ENCODE data around the gene KLRF2. TPM values are rescaled to one million over a fixed set of nuclear protein-coding genes. Genes with fewer than 3 reads are reported as not detected.

KLRF2 gene
- total RNA-seq, 6 experiments from 2014 or later: not detected

GRCh38 chr12:9900930-9901329 lies 19.6 kb downstream of the KLRF2 start:
- no peaks in the 10 kb centered on the region for H3K36me3 ChIP-seq
- H3K27me3 ChIP-seq: no peaks in the 10 kb centered on the region
- peak overlapping the region in 2 of 3 donors; percentile 11 to 36 for H3K27ac ChIP-seq
- 27% methylated on average over 2 of the region's 2 CpGs for WGBS (ENCODE audit: insufficient coverage, low coverage, low lambda C conversion rate, missing lambda C conversion rate)
- no peak overlapping the region for H3K4me3 ChIP-seq
- DNase-seq: no peak
- H3K4me1 ChIP-seq: peaks cover 0 to 19% (median 7%) of the 10 kb centered on the region in 4 donors
- TF ChIP-seq POLR2A (IDR thresholded peaks at IDR 0.05): no peak
- no peak for TF ChIP-seq CTCF (IDR thresholded peaks at IDR 0.05)
- H3K9me3 ChIP-seq: peaks cover 0 to 7% (median 0%) of the 10 kb centered on the region in 4 donors
- peak; percentile 38 to 81 (median 76) for ATAC-seq
- intact Hi-C loops (cut with DNase I): no loop called here

- intact Hi-C loops (cut with DNase I): no loop called here
Measured at GRCh38 chr12:9902539-9903228, 21.4 kb downstream of the KLRF2 start.

GRCh38 chr12:9906873-9907272 lies 25.6 kb downstream of the KLRF2 start:
- intact Hi-C loops (cut with DNase I): no loop called here
- peak in 3 of 4 donors; percentile 16 to 22 (median 19) for ATAC-seq
- WGBS (ENCODE audit: insufficient coverage, low coverage, low lambda C conversion rate, missing lambda C conversion rate): 75% methylated on average over 2 of the region's 2 CpGs
- H3K4me1 ChIP-seq: no peaks in the 10 kb centered on the region
- peaks cover 0 to 12% (median 0%) of the 10 kb centered on the region in 4 donors for H3K9me3 ChIP-seq
- TF ChIP-seq POLR2A (IDR thresholded peaks at IDR 0.05) (no peak), CTCF (IDR thresholded peaks at IDR 0.05) (no peak)
- H3K27me3 ChIP-seq: no peaks in the 10 kb centered on the region
- no peaks in the 10 kb centered on the region for H3K36me3 ChIP-seq
- DNase-seq: no peak
- no peak overlapping the region for H3K4me3 ChIP-seq
- H3K27ac ChIP-seq: no peak overlapping the region

More at GRCh38 chr12:9902539-9903228, 21.4 kb downstream of the KLRF2 start:
- Histone ChIP-seq H3K4me1 (peaks cover 0 to 19% (median 7%) of the 10 kb centered on the region in 4 donors), H3K27me3 (no peaks in the 10 kb centered on the region), H3K4me3 (no peak overlapping the region), H3K27ac (no peak overlapping the region), H3K36me3 (no peaks in the 10 kb centered on the region), H3K9me3 (peaks cover 0 to 7% (median 0%) of the 10 kb centered on the region in 4 donors)
- TF ChIP-seq CTCF (IDR thresholded peaks at IDR 0.05) (no peak), POLR2A (IDR thresholded peaks at IDR 0.05) (no peak)
- DNase-seq: no peak
- no peak for ATAC-seq
- WGBS (ENCODE audit: insufficient coverage, low coverage, low lambda C conversion rate, missing lambda C conversion rate): 93% methylated on average over 6 of the region's 7 CpGs

- Histone ChIP-seq H3K36me3 (no peaks in the 10 kb centered on the region), H3K4me1 (no peaks in the 10 kb centered on the region), H3K9me3 (peaks cover 0 to 5% (median 0%) of the 10 kb centered on the region in 4 donors), H3K27ac (no peak overlapping the region), H3K27me3 (no peaks in the 10 kb centered on the region), H3K4me3 (no peak overlapping the region)
- ATAC-seq (no peak), DNase-seq (no peak)
- TF ChIP-seq CTCF (IDR thresholded peaks at IDR 0.05) (no peak), POLR2A (IDR thresholded peaks at IDR 0.05) (no peak)
- intact Hi-C loops (cut with DNase I): no loop called here
- WGBS (ENCODE audit: insufficient coverage, low coverage, low lambda C conversion rate, missing lambda C conversion rate): 75% methylated on average over 6 of the region's 7 CpGs
Measured at GRCh38 chr12:9907769-9908168, 26.5 kb downstream of the KLRF2 start.

Measured in right lobe of liver (tissue), 6 donors.